Activated CD8-positive, alpha-beta T cell treated with anti-CD3 and anti-CD28 coated beads for 36 hours (primary cell): ENCODE results near the gene HPCA. TPM values are rescaled to one million over a fixed set of nuclear protein-coding genes. Genes with fewer than 3 reads are reported as not detected.

Experiments used
- ATAC-seq: fragments of 200-7000 bp; cut with Tn5 transposase; one replicate; pipeline ENCODE4 v1.10.0; 2021; ENCODE audit warnings: mild to moderate bottlenecking, moderate library complexity
- CTCF ChIA-PET: fragments of 350-600 bp; sonication (Branson Sonifier 250); formaldehyde crosslinking; loops from one replicate; lab custom pipeline; 2021; ENCODE audit warnings: antibody characterized with exemption; lab: Charles Lee
- POLR2A ChIA-PET: fragments of 350-600 bp; sonication (Branson Sonifier 250); formaldehyde crosslinking; loops from one replicate; lab custom pipeline; 2021; ENCODE audit warnings: antibody characterized with exemption; lab: Charles Lee
- DNase-seq: peaks from one replicate; pipeline ENCODE4 v3.0.0-alpha.2; 2020
- H3K27ac Mint-ChIP-seq: one replicate; pipeline ENCODE4 v1.8.0; 2021; ENCODE audit warnings: mild to moderate bottlenecking, mixed read lengths
- H3K27me3 Mint-ChIP-seq: one replicate; pipeline ENCODE4 v1.8.0; 2021; ENCODE audit warnings: mixed read lengths
- H3K36me3 Mint-ChIP-seq: one replicate; pipeline ENCODE4 v1.8.0; 2021; ENCODE audit warnings: low read depth, mixed read lengths
- H3K4me1 Mint-ChIP-seq: one replicate; pipeline ENCODE4 v1.8.0; 2021; ENCODE audit warnings: low read depth, mixed read lengths
- H3K4me3 Mint-ChIP-seq: one replicate; pipeline ENCODE4 v1.8.0; 2021; ENCODE audit warnings: mild to moderate bottlenecking, moderate library complexity, mixed read lengths
- H3K9me3 Mint-ChIP-seq: one replicate; pipeline ENCODE4 v1.8.0; 2021; ENCODE audit warnings: mixed read lengths
- intact Hi-C: fragments of 100-400 bp; cut with micrococcal nuclease; formaldehyde crosslinking; loops from one replicate; pipeline ENCODE4 v1.10.0; 2022
- total RNA-seq, 2 experiments: library from RNA; stranded (reverse); gene quantifications; one replicate each; pipeline ENCODE4 v1.2.3, GENCODE V29; 2021
- TF ChIP-seq, protein P1 (sequence below): fragments of 200-600 bp; IDR thresholded peaks from one replicate; pipeline ENCODE4 v1.8.0; 2022; ENCODE audit warnings: antibody characterized with exemption, mild to moderate bottlenecking

Gene HPCA
- total RNA-seq, 2 experiments from 2014 or later, result 0.49 to 0.61 TPM

DNA sequence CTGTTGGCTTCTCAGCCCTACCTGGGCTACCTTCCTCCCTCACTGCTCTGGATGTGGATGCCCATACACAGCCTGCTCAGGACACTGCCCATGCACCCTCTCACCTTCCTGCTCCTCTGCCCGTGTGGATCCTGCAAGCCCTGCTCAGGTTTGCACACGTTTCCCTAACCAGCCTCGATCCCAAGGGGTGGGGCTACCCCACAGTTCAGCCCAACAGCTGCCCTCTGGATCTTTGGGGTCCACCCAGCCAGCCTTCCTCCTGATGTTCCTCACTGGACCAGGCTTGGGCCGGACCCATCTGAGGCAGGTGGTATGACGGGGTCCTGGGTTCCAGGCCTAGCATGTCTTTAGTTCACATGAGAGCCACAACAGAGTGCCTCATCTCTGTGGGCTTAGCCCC, 10.2 kb downstream of the HPCA start:
- POLR2A ChIA-PET, result interaction anchor here (0.6 kb wide), 2 partner anchors 266 to 834 kb away, joined by 3 read pairs; no protein-coding TSS in a partner anchor
- intact Hi-C loops, result no loop called here
- CTCF ChIA-PET, result interaction anchor here (1.5 kb wide), 1 partner anchor 23 kb away, joined by 5 read pairs; no protein-coding TSS in a partner anchor

DNA sequence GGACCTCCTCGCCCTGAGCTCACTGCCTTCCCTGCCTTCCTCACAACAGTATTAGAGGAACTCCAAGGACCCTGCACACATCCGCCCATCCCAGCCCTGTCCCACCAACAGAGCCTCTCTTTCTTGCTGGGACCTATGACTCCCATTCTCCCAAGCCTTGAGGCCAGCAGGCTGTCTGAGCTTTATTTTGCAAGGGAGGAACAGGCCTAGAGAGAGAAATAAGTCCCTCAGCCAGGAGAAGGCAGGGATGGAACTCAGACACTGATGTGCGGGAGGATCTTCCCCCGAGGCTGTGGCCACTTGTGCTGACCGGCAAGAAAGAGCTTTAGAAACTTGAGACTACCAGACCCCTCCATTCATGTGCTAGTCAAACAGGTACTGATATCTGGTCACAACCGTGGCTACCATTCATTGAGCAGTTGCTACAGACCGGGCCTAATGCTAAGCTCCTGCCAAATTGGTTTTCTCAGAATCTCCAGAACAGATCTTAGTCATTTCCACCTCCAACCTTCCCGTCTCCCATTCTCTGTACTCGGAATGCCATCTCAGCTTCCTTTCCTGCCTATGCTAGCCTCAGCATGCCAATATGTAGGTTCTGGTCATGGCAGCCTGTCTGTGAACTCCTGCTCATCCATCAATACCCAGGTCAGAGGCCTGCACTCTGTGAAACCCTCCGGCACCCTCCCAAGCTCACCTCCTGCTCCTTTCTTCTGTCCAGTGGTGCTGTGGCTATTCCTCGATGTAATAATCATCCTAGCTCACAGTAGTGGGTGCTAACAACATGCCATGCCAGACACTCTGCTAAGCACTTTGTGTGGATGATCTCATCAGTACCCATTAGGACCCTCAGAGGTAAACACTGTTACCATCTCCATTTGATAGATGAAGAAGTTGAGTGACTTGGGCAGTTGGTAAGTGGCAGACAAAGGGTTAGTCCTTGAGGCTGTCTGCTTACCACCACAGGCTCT, 11.1 kb downstream of the HPCA start:
- Mint-ChIP-seq H3K27me3 (peaks cover 53% of the 10 kb centered on the region), H3K27ac (no peak overlapping the region), H3K9me3 (no peaks in the 10 kb centered on the region), H3K4me1 (peaks cover 9% of the 10 kb centered on the region), H3K4me3 (no peak overlapping the region), H3K36me3 (no peaks in the 10 kb centered on the region)
- ChIA-PET POLR2A (interaction anchor here (0.5 to 0.6 kb wide), 2 partner anchors 8 to 267 kb away, joined by 3 read pairs; no protein-coding TSS in a partner anchor), CTCF (interaction anchor here (0.7 to 3.1 kb wide), 5 partner anchors 21 to 198 kb away, joined by 3 to 7 read pairs (median 5); no protein-coding TSS in a partner anchor)
- DNase-seq (no peak), ATAC-seq (no peak)
- intact Hi-C loops, result no loop called here
- TF ChIP-seq, protein P1, sequence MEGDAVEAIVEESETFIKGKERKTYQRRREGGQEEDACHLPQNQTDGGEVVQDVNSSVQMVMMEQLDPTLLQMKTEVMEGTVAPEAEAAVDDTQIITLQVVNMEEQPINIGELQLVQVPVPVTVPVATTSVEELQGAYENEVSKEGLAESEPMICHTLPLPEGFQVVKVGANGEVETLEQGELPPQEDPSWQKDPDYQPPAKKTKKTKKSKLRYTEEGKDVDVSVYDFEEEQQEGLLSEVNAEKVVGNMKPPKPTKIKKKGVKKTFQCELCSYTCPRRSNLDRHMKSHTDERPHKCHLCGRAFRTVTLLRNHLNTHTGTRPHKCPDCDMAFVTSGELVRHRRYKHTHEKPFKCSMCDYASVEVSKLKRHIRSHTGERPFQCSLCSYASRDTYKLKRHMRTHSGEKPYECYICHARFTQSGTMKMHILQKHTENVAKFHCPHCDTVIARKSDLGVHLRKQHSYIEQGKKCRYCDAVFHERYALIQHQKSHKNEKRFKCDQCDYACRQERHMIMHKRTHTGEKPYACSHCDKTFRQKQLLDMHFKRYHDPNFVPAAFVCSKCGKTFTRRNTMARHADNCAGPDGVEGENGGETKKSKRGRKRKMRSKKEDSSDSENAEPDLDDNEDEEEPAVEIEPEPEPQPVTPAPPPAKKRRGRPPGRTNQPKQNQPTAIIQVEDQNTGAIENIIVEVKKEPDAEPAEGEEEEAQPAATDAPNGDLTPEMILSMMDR, result no peak

More for the DNA sequence above, 10.2 kb downstream of the HPCA start:
- Mint-ChIP-seq H3K4me1 (peaks cover 9% of the 10 kb centered on the region), H3K9me3 (no peaks in the 10 kb centered on the region), H3K27ac (no peak overlapping the region), H3K36me3 (no peaks in the 10 kb centered on the region), H3K4me3 (no peak overlapping the region), H3K27me3 (peaks cover 54% of the 10 kb centered on the region)
- TF ChIP-seq, protein P1, result no peak
- ATAC-seq (no peak), DNase-seq (no peak)

DNA sequence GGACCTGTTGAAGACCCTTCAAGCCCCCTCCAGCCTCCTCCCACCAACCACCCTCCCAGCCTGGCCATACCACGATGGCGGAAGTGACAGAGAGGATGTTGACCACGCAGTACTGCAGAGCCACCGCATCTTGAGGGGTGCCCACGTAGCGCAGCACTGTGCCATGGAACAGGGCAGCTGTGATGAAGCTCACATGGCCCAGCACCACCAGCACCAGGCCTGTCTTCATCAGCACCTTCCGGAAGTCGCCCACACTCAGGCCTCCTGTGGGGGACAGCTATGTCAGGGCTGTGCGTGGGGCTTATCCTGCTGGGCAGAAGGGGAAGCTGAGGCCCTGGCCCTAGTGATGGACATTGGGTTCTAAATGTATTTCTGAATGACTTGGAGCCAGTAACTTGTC, 11.8 kb downstream of the HPCA start:
- intact Hi-C loops, result no loop called here
- H3K9me3 Mint-ChIP-seq, result no peaks in the 10 kb centered on the region

DNA sequence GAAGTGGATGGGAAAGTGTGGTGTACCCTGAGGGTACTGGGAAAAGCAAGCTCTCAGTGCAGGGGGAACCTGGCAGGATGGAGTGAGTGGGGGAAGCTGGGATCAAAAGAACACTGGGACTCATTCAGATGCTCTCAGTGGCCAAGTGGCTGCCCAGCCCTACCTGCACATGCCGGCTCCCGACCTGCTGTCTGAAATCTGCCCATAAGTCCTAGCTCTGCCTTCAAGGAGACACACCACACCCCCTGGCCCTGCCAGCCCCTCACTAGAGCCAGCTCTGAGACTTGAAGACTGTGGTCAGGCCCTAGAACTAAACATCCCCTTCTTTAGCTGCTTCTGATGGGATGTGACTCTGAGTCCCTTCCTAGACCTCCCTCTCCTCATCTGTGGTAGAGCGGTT, 12.7 kb downstream of the HPCA start:
- DNase-seq (no peak), ATAC-seq (no peak)
- ChIA-PET CTCF (interaction anchor here (1.0 to 3.1 kb wide), 4 partner anchors 13 to 155 kb away, joined by 3 to 7 read pairs (median 6); partner anchors contain the start of gene HPCA), POLR2A (no interaction called here)
- Mint-ChIP-seq H3K4me3 (no peak overlapping the region), H3K27me3 (peaks cover 56% of the 10 kb centered on the region), H3K4me1 (peaks cover 7% of the 10 kb centered on the region), H3K27ac (no peak overlapping the region), H3K36me3 (no peaks in the 10 kb centered on the region), H3K9me3 (no peaks in the 10 kb centered on the region)
- intact Hi-C loops, result no loop called here
- TF ChIP-seq, protein P1, result no peak

More for the DNA sequence above, 11.8 kb downstream of the HPCA start:
- ChIA-PET CTCF (interaction anchor here (1.0 to 3.1 kb wide), 3 partner anchors 48 to 156 kb away, joined by 3 to 7 read pairs (median 4); no protein-coding TSS in a partner anchor), POLR2A (no interaction called here)
- no peak for ATAC-seq
- TF ChIP-seq, protein P1, result no peak
- DNase-seq, result no peak
- no peaks in the 10 kb centered on the region for H3K36me3 Mint-ChIP-seq
- H3K4me3 Mint-ChIP-seq, result no peak overlapping the region
- H3K4me1 Mint-ChIP-seq, result peaks cover 7% of the 10 kb centered on the region
- no peak overlapping the region for H3K27ac Mint-ChIP-seq
- peaks cover 55% of the 10 kb centered on the region for H3K27me3 Mint-ChIP-seq
